Ishikawa (cell line): ENCODE data around the gene SLC2A1.

Experiments
- CEBPB ChIP-seq: IDR thresholded peaks from 2 replicates; pipeline ENCODE4 v1.6.1; 2012
- CREB1 ChIP-seq: IDR thresholded peaks from 2 replicates; pipeline ENCODE4 v1.6.1; 2012; ENCODE audit warnings: low read depth
- EGR1 ChIP-seq: IDR thresholded peaks from 2 replicates; pipeline ENCODE4 v1.6.1; 2012
- EP300 ChIP-seq: IDR thresholded peaks from 2 replicates; pipeline ENCODE4 v1.6.1; 2012; ENCODE audit warnings: borderline replicate concordance
- FOXM1 ChIP-seq: IDR thresholded peaks from 2 replicates; pipeline ENCODE4 v1.6.1; 2012; ENCODE audit warnings: low read depth, borderline replicate concordance
- MAX ChIP-seq: IDR thresholded peaks from 2 replicates; pipeline ENCODE4 v1.6.1; 2012
- NFIC ChIP-seq: IDR thresholded peaks from 2 replicates; pipeline ENCODE4 v1.6.1; 2012
- RAD21 ChIP-seq: IDR thresholded peaks from 2 replicates; pipeline ENCODE4 v1.6.1; 2012; ENCODE audit warnings: low read depth
- REST ChIP-seq: IDR thresholded peaks from 2 replicates; pipeline ENCODE4 v1.6.1; 2012; ENCODE audit warnings: low read depth, mild to moderate bottlenecking
- TAF1 ChIP-seq: IDR thresholded peaks from 2 replicates; pipeline ENCODE4 v1.6.1; 2012; ENCODE audit warnings: low read depth, mild to moderate bottlenecking
- TCF12 ChIP-seq: IDR thresholded peaks from 2 replicates; pipeline ENCODE4 v1.6.1; 2012; ENCODE audit warnings: low read depth
- TEAD4 ChIP-seq: IDR thresholded peaks from 2 replicates; pipeline ENCODE4 v1.6.1; 2012
- USF1 ChIP-seq: IDR thresholded peaks from 2 replicates; pipeline ENCODE4 v1.6.1; 2012
- YY1 ChIP-seq: IDR thresholded peaks from 2 replicates; pipeline ENCODE4 v1.6.1; 2012; ENCODE audit warnings: low read depth
- ZBTB7A ChIP-seq: IDR thresholded peaks from 2 replicates; pipeline ENCODE4 v1.6.1; 2012; ENCODE audit warnings: low read depth

SLC2A1 gene

GRCh38 chr1:42990757-42991346, 32.2 kb upstream of the SLC2A1 start:
- no peak for TF ChIP-seq ZBTB7A
- no peak for TF ChIP-seq USF1
- no peak for TF ChIP-seq MAX
- no peak for TF ChIP-seq EP300
- TF ChIP-seq EGR1 = no peak
- no peak for TF ChIP-seq CREB1
- no peak for TF ChIP-seq REST
- no peak for TF ChIP-seq TAF1
- TF ChIP-seq NFIC = no peak
- TF ChIP-seq YY1 = no peak
- no peak for TF ChIP-seq RAD21
- no peak for TF ChIP-seq FOXM1
- no peak for TF ChIP-seq CEBPB
- TF ChIP-seq TCF12 = no peak
- TF ChIP-seq TEAD4 = no peak

GRCh38 chr1:42983693-42984092, 25.0 kb upstream of the SLC2A1 start:
- no peak for TF ChIP-seq EP300
- no peak for TF ChIP-seq FOXM1
- TF ChIP-seq MAX = no peak
- no peak for TF ChIP-seq CEBPB
- no peak for TF ChIP-seq RAD21
- TF ChIP-seq CREB1 = no peak

- TF ChIP-seq MAX (no peak), EGR1 (no peak), EP300 (no peak), FOXM1 (no peak), ZBTB7A (no peak), TEAD4 (no peak), CREB1 (no peak), RAD21 (no peak), USF1 (no peak), TAF1 (no peak), REST (no peak), YY1 (no peak), CEBPB (no peak), NFIC (no peak), TCF12 (no peak)
These were observed 24.6 kb upstream of the SLC2A1 start for GRCh38 chr1:42983253-42983652.

- TF ChIP-seq ZBTB7A (no peak), TEAD4 (no peak), USF1 (no peak), EGR1 (no peak), YY1 (no peak), MAX (no peak), TAF1 (no peak), FOXM1 (no peak), TCF12 (no peak)
These were observed 24.0 kb upstream of the SLC2A1 start for GRCh38 chr1:42982641-42983040.

- TF ChIP-seq YY1 (no peak), CREB1 (no peak), FOXM1 (no peak), CEBPB (no peak), REST (no peak), EGR1 (no peak), ZBTB7A (no peak), MAX (no peak), RAD21 (no peak), TAF1 (no peak)
These were observed 23.2 kb upstream of the SLC2A1 start for GRCh38 chr1:42981871-42982270.
